Gastroesophageal sphincter (tissue), 3 donors: Measurements from ENCODE around the gene ELP4.

Experiments
- CTCF ChIP-seq, 4 experiments: fragments of 200-600 bp in 2 of 4; fragments of 450-650 bp in 2 of 4; sonication (generic) in 1 of 4; IDR thresholded peaks; one replicate each; pipeline ENCODE4 v1.5.1; 2017 to 2019; ENCODE audit warnings: antibody characterized with exemption in 4 of 4, mild to moderate bottlenecking in 2 of 4, moderate library complexity in 2 of 4
- POLR2A ChIP-seq, 2 donors: fragments of 450-650 bp; IDR thresholded peaks; one replicate each; pipeline ENCODE4 v1.6.1; 2017; ENCODE audit warnings: antibody characterized with exemption in 2 of 2, mild to moderate bottlenecking in 2 of 2, moderate library complexity in 1 of 2

GRCh38 chr11:31783252-31783651, 273.7 kb downstream of the ELP4 start:
- TF ChIP-seq POLR2A (IDR thresholded peaks at IDR 0.05) (no peak), CTCF (IDR thresholded peaks at IDR 0.05) (no peak)
